Kidney (tissue), 14 donors: ENCODE data around the gene VAMP8. TPM values are rescaled to one million over a fixed set of nuclear protein-coding genes. Genes with fewer than 3 reads are reported as not detected.

Source experiments
- DNase-seq, 5 donors: peaks; one replicate each; pipeline ENCODE4 v3.0.0-alpha.2; 2013 to 2020
- FAIRE-seq: peaks from 2 replicates; lab custom pipeline; 2012; peaks lifted over from hg19 to GRCh38; lab: Jason Lieb, UNC
- H3K27ac ChIP-seq, 2 donors: one replicate each; pipeline ENCODE4 v1.7.0; 2013; ENCODE audit warnings: low read depth in 2 of 2, low read length in 2 of 2, inconsistent platforms in 1 of 2
- H3K27me3 ChIP-seq: one replicate; pipeline ENCODE4 v1.7.1; 2013; ENCODE audit warnings: low read length, inconsistent platforms; ENCODE audit not compliant: control insufficient read depth, insufficient read depth
- H3K36me3 ChIP-seq, 3 donors: one replicate each; pipeline versions ENCODE4 v1.7.0 to v1.7.1; 2013; ENCODE audit warnings: low read length in 3 of 3, control low read depth in 1 of 3, inconsistent platforms in 1 of 3; ENCODE audit not compliant: insufficient read depth in 3 of 3, control insufficient read depth in 2 of 3
- H3K4me1 ChIP-seq, 3 donors: one replicate each; pipeline versions ENCODE4 v1.7.0 to v1.7.1; 2013; ENCODE audit warnings: low read length in 3 of 3, inconsistent platforms in 1 of 3, low read depth in 1 of 3; ENCODE audit not compliant: control insufficient read depth in 2 of 3, insufficient read depth in 2 of 3
- H3K4me3 ChIP-seq, 3 donors: one replicate each; pipeline versions ENCODE4 v1.7.0 to v1.8.1; 2013; ENCODE audit warnings: low read length in 3 of 3, control low read depth in 1 of 3, inconsistent platforms in 1 of 3
- H3K9ac ChIP-seq, 3 donors: one replicate each; pipeline versions ENCODE4 v1.7.0 to v1.7.1; 2013; ENCODE audit warnings: low read length in 3 of 3, control low read depth in 1 of 3, inconsistent platforms in 1 of 3
- H3K9me3 ChIP-seq, 3 donors: one replicate each; pipeline versions ENCODE4 v1.7.0 to v1.7.1; 2013; ENCODE audit warnings: low read length in 3 of 3, control low read depth in 1 of 3, inconsistent platforms in 1 of 3; ENCODE audit not compliant: control insufficient read depth in 2 of 3, insufficient read depth in 1 of 3
- CTCF ChIP-seq: IDR thresholded peaks from 3 replicates; pipeline ENCODE4 v1.5.1; 2012; ENCODE audit warnings: mild to moderate bottlenecking, moderate library complexity, borderline replicate concordance; ENCODE audit not compliant: insufficient read depth; ENCODE audit errors: extremely low read depth
- intact Hi-C: fragments of 100-400 bp; cut with DNase I; formaldehyde crosslinking; loops from one replicate; pipeline ENCODE4 v1.11.1; 2022
- polyA plus RNA-seq: library from polyadenylated mRNA; stranded (reverse); fragments of 350-450 nt; fragmentation: Illumina TruSeq; extraction: RNeasy Lipid Tissue Mini Kit (QIAGEN cat#74804); gene quantifications from one replicate; pipeline ENCODE4 v1.2.3, GENCODE V29; 2014; ENCODE audit warnings: low read depth, low replicate concordance; ENCODE audit not compliant: insufficient read depth
- total RNA-seq: library from RNA; stranded (reverse); fragmentation: NEBNext Ultra II Directional; extraction: Animal tissue kit (Norgen Biotek cat#: 25700); gene quantifications from one replicate; pipeline ENCODE4 v1.2.1, GENCODE V29; 2021
- donor health status: control.
- donor health status: control.
- donor health status: control.
- donor health status: control.
- donor health status: control.
- donor health status: DM: yes; HTN: yes; CAD: no.
- donor health status: Normal renal cell carcinoma (clear cell type).

The VAMP8 gene
- total and polyA plus RNA-seq, 2 donors from 2014 or later: 196 to 604 TPM

GRCh38 chr2:85536479-85536878 lies 40.9 kb upstream of the VAMP8 start:
- no peak overlapping the region for H3K4me3 ChIP-seq

GRCh38 chr2:85537600-85538506 lies 39.5 kb upstream of the VAMP8 start:
- intact Hi-C loops: no loop called here
- H3K27me3 ChIP-seq: no peaks in the 10 kb centered on the region
- peaks cover 14 to 20% (median 15%) of the 10 kb centered on the region in 3 donors for H3K36me3 ChIP-seq
- H3K4me1 ChIP-seq: peaks cover 11 to 18% (median 14%) of the 10 kb centered on the region in 3 donors
- peak overlapping the region; percentile 77 to 88 (median 84) for H3K4me3 ChIP-seq
- no peak for TF ChIP-seq CTCF
- peak overlapping the region; percentile 50 to 100 (median 99) for H3K9ac ChIP-seq
- H3K27ac ChIP-seq: peak overlapping the region; percentile 100
- FAIRE-seq (no peak), DNase-seq (peak; percentile 78 to 91 (median 88))
- H3K9me3 ChIP-seq: no peaks in the 10 kb centered on the region

More at GRCh38 chr2:85536479-85536878, 40.9 kb upstream of the VAMP8 start:
- intact Hi-C loops: no loop called here
- FAIRE-seq (no peak), DNase-seq (peak in 2 of 5 donors; percentile 32 to 44)
- H3K4me1 ChIP-seq: peaks cover 8 to 11% (median 9%) of the 10 kb centered on the region in 3 donors
- no peak for TF ChIP-seq CTCF
- H3K27ac ChIP-seq: no peak overlapping the region
- peaks cover 1 to 6% (median 3%) of the 10 kb centered on the region in 3 donors for H3K36me3 ChIP-seq
- peak overlapping the region in 1 of 3 donors; percentile 100 for H3K9ac ChIP-seq
- no peaks in the 10 kb centered on the region for H3K27me3 ChIP-seq
- H3K9me3 ChIP-seq: no peaks in the 10 kb centered on the region

GRCh38 chr2:85538507-85539360 lies 38.7 kb upstream of the VAMP8 start, which contains the start of gene MAT2A:
TSS of gene MAT2A (plus strand) at chr2:85539168. CDS start at chr2:85539288, 120 bp downstream.
- H3K27me3 ChIP-seq: no peaks in the 10 kb centered on the region
- FAIRE-seq (no peak), DNase-seq (peak; percentile 98)
- TF ChIP-seq CTCF: peak; percentile 42
- H3K36me3 ChIP-seq: peaks cover 17 to 29% (median 19%) of the 10 kb centered on the region in 3 donors
- peak within 1 kb of the TSS; percentile 95 to 100 (median 99) for H3K9ac ChIP-seq
- peak within 1 kb of the TSS; percentile 100 for H3K27ac ChIP-seq
- no peaks in the 10 kb centered on the region for H3K9me3 ChIP-seq
- peaks cover 11 to 18% (median 14%) of the 10 kb centered on the region in 3 donors for H3K4me1 ChIP-seq
- intact Hi-C loops: no loop called here
- H3K4me3 ChIP-seq: peak within 1 kb of the TSS; percentile 88 to 97 (median 97)
